IPS-18a (cell line): ENCODE results near the gene MT1M.

ENCODE experiments used
- H3K27ac ChIP-seq: one replicate; pipeline ENCODE4 v1.5.1; 2013; ENCODE audit warnings: low read length
- H3K27me3 ChIP-seq: one replicate; pipeline ENCODE4 v1.6.1; 2013; ENCODE audit warnings: mild to moderate bottlenecking, low read length; ENCODE audit not compliant: control insufficient read depth, insufficient read depth
- H3K36me3 ChIP-seq: one replicate; pipeline ENCODE4 v1.6.1; 2013; ENCODE audit warnings: low read depth, low read length; ENCODE audit not compliant: control insufficient read depth
- H3K4me1 ChIP-seq: one replicate; pipeline ENCODE4 v1.6.1; 2013; ENCODE audit warnings: low read depth, low read length; ENCODE audit not compliant: control insufficient read depth
- H3K4me3 ChIP-seq: one replicate; pipeline ENCODE4 v1.5.1; 2013; ENCODE audit warnings: low read length
- H3K9ac ChIP-seq: one replicate; pipeline ENCODE4 v1.6.1; 2013; ENCODE audit warnings: mild to moderate bottlenecking, low read length, moderate library complexity
- H3K9me3 ChIP-seq: one replicate; pipeline ENCODE4 v1.6.1; 2013; ENCODE audit warnings: low read depth, low read length; ENCODE audit not compliant: control insufficient read depth

The MT1M gene

GRCh38 chr16:56601325-56601724, 31.1 kb upstream of the MT1M start:
- no peak overlapping the region for H3K4me3 ChIP-seq
- no peaks in the 10 kb centered on the region for H3K4me1 ChIP-seq
- no peak overlapping the region for H3K27ac ChIP-seq
- no peak overlapping the region for H3K9ac ChIP-seq
- no peaks in the 10 kb centered on the region for H3K9me3 ChIP-seq
- peaks cover 10% of the 10 kb centered on the region for H3K27me3 ChIP-seq
- H3K36me3 ChIP-seq = no peaks in the 10 kb centered on the region

GRCh38 chr16:56603589-56603988, 28.9 kb upstream of the MT1M start:
- Histone ChIP-seq H3K27me3 (peaks cover 32% of the 10 kb centered on the region), H3K9ac (no peak overlapping the region), H3K4me1 (peaks cover 3% of the 10 kb centered on the region), H3K9me3 (no peaks in the 10 kb centered on the region), H3K27ac (no peak overlapping the region), H3K36me3 (no peaks in the 10 kb centered on the region), H3K4me3 (no peak overlapping the region)

GRCh38 chr16:56604966-56605365, 27.5 kb upstream of the MT1M start:
- Histone ChIP-seq H3K36me3 (no peaks in the 10 kb centered on the region), H3K4me1 (peaks cover 10% of the 10 kb centered on the region), H3K27ac (no peak overlapping the region), H3K9ac (no peak overlapping the region), H3K27me3 (peaks cover 46% of the 10 kb centered on the region), H3K4me3 (no peak overlapping the region), H3K9me3 (no peaks in the 10 kb centered on the region)

- H3K9me3 ChIP-seq = no peaks in the 10 kb centered on the region
- H3K36me3 ChIP-seq = no peaks in the 10 kb centered on the region
- peaks cover 51% of the 10 kb centered on the region for H3K27me3 ChIP-seq
- H3K9ac ChIP-seq = no peak overlapping the region
- H3K4me3 ChIP-seq = no peak overlapping the region
- peaks cover 13% of the 10 kb centered on the region for H3K4me1 ChIP-seq
- no peak overlapping the region for H3K27ac ChIP-seq
Measured at GRCh38 chr16:56605475-56605874, 27.0 kb upstream of the MT1M start.

GRCh38 chr16:56606071-56606475, 26.4 kb upstream of the MT1M start:
- Histone ChIP-seq H3K4me1 (peaks cover 13% of the 10 kb centered on the region), H3K9me3 (no peaks in the 10 kb centered on the region), H3K9ac (no peak overlapping the region), H3K27me3 (peaks cover 57% of the 10 kb centered on the region), H3K27ac (no peak overlapping the region), H3K36me3 (no peaks in the 10 kb centered on the region), H3K4me3 (no peak overlapping the region)

GRCh38 chr16:56606476-56607108, 25.9 kb upstream of the MT1M start:
- peaks cover 13% of the 10 kb centered on the region for H3K4me1 ChIP-seq
- no peak overlapping the region for H3K27ac ChIP-seq
- H3K4me3 ChIP-seq = no peak overlapping the region
- H3K9ac ChIP-seq = no peak overlapping the region
- peaks cover 62% of the 10 kb centered on the region for H3K27me3 ChIP-seq
- H3K36me3 ChIP-seq = no peaks in the 10 kb centered on the region
- H3K9me3 ChIP-seq = no peaks in the 10 kb centered on the region

GRCh38 chr16:56607109-56607618, 25.3 kb upstream of the MT1M start:
- no peak overlapping the region for H3K27ac ChIP-seq
- no peaks in the 10 kb centered on the region for H3K36me3 ChIP-seq
- no peak overlapping the region for H3K4me3 ChIP-seq
- H3K27me3 ChIP-seq = peaks cover 63% of the 10 kb centered on the region
- H3K9me3 ChIP-seq = no peaks in the 10 kb centered on the region
- no peak overlapping the region for H3K9ac ChIP-seq
- peaks cover 13% of the 10 kb centered on the region for H3K4me1 ChIP-seq

- no peak overlapping the region for H3K27ac ChIP-seq
Measured at GRCh38 chr16:56607675-56608042, 24.8 kb upstream of the MT1M start.

GRCh38 chr16:56608043-56608875, 24.2 kb upstream of the MT1M start, which contains the start of gene MT2A:
Gene MT2A (plus strand): TSS chr16:56608584. CDS start chr16:56608656, 72 bp downstream.
- H3K4me3 ChIP-seq = peak within 1 kb of the TSS; percentile 70
- no peaks in the 10 kb centered on the region for H3K36me3 ChIP-seq
- H3K9me3 ChIP-seq = no peaks in the 10 kb centered on the region
- peaks cover 61% of the 10 kb centered on the region for H3K27me3 ChIP-seq
- H3K4me1 ChIP-seq = peaks cover 13% of the 10 kb centered on the region
- peak within 1 kb of the TSS; percentile 52 for H3K9ac ChIP-seq
- no peak within 1 kb of the TSS for H3K27ac ChIP-seq

More at GRCh38 chr16:56607675-56608042, 24.8 kb upstream of the MT1M start:
- Histone ChIP-seq H3K27me3 (peaks cover 60% of the 10 kb centered on the region), H3K36me3 (no peaks in the 10 kb centered on the region), H3K4me3 (peak overlapping the region; percentile 70), H3K9me3 (no peaks in the 10 kb centered on the region), H3K9ac (peak overlapping the region; percentile 47), H3K4me1 (peaks cover 13% of the 10 kb centered on the region)

GRCh38 chr16:56608876-56609462, 23.5 kb upstream of the MT1M start:
- Histone ChIP-seq H3K4me1 (peaks cover 13% of the 10 kb centered on the region), H3K4me3 (peak overlapping the region; percentile 70), H3K27me3 (peaks cover 68% of the 10 kb centered on the region), H3K9ac (peak overlapping the region; percentile 52), H3K9me3 (no peaks in the 10 kb centered on the region), H3K27ac (no peak overlapping the region), H3K36me3 (no peaks in the 10 kb centered on the region)

GRCh38 chr16:56609463-56609921, 23.0 kb upstream of the MT1M start:
- Histone ChIP-seq H3K4me3 (peak overlapping the region; percentile 70), H3K27me3 (peaks cover 74% of the 10 kb centered on the region), H3K27ac (no peak overlapping the region), H3K36me3 (no peaks in the 10 kb centered on the region), H3K9me3 (no peaks in the 10 kb centered on the region), H3K9ac (no peak overlapping the region), H3K4me1 (peaks cover 13% of the 10 kb centered on the region)
